ENCODE data around the gene ADPRH. TPM values are rescaled to one million over a fixed set of nuclear protein-coding genes. Genes with fewer than 3 reads are reported as not detected.
A peak's percentile ranks its signal among the peaks of the same experiment; 100 is the strongest.
"Not testable (repeated sequence)": the region's sequence is repeated elsewhere in the genome, so short reads cannot be mapped to it uniquely, and the experiment has no call there.

ADPRH gene
- total RNA-seq, 4 donors from 2014 or later, result 0.35 to 5.0 (median 1.4) TPM

DNA sequence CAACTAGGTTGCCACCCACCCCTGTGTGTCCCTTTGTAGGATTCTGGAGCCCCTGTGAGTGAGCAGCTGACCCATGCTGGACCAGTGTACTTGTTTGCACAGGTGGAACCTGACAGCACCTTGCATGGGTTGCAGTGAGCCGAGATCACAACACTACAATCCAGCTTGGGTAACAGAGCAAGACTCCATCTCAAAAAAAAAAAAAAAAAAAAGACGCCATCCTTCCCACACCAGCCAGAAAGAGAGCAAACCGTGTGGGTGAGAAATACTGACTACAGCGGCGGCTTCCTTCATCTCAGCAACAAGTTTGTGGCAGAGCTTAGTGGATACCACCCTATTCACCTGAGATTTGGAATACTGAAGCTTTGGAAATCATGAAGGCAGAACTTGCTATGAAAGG lies 19.1 kb upstream of the ADPRH start:
- Histone ChIP-seq H3K9me3 (no peaks in the 10 kb centered on the region), H3K27ac (peak overlapping the region in 1 of 4 donors; percentile 55), H3K4me1 (peaks cover 0 to 8% (median 3%) of the 10 kb centered on the region in 4 donors), H3K4me3 (no peak overlapping the region), H3K27me3 (no peaks in the 10 kb centered on the region), H3K36me3 (no peaks in the 10 kb centered on the region)
- no peak for TF ChIP-seq POLR2A (IDR thresholded peaks at IDR 0.05)
- TF ChIP-seq, protein P1, sequence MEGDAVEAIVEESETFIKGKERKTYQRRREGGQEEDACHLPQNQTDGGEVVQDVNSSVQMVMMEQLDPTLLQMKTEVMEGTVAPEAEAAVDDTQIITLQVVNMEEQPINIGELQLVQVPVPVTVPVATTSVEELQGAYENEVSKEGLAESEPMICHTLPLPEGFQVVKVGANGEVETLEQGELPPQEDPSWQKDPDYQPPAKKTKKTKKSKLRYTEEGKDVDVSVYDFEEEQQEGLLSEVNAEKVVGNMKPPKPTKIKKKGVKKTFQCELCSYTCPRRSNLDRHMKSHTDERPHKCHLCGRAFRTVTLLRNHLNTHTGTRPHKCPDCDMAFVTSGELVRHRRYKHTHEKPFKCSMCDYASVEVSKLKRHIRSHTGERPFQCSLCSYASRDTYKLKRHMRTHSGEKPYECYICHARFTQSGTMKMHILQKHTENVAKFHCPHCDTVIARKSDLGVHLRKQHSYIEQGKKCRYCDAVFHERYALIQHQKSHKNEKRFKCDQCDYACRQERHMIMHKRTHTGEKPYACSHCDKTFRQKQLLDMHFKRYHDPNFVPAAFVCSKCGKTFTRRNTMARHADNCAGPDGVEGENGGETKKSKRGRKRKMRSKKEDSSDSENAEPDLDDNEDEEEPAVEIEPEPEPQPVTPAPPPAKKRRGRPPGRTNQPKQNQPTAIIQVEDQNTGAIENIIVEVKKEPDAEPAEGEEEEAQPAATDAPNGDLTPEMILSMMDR (IDR thresholded peaks at IDR 0.05), result no peak
- DNase-seq, result no peak

DNA sequence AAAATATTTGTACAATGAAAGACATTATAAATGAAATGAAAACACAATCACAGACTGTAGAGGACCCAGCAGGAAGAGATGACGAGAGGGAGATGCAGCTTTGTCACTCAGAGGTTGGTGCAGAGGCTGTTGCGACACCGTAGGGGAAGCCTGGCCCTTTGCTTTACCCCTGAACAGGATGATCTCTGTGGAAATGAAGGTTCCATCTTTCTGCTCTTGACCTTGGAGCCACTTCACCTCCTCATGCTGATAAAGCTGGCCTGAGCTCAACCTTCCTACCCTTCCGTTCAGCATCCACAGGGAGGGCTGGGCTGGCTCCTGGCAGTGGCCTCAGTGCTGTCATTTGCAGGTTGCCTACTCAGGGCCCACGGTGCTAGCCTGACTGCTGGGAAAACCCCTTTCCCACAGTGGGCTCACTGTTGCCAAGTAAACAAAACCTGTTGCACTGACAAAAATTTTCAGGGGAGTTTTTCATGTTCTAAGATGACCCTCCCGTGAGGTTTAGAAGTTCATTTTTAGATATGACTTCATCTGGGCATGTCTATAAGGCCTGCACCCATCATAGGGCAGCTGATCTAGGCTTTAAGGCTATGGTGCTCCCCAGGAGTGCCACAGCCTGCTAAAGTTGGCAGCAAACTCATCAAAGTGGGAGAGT lies 16.9 kb upstream of the ADPRH start:
- no peaks in the 10 kb centered on the region for H3K27me3 ChIP-seq
- H3K27ac ChIP-seq, result peak overlapping the region in 2 of 4 donors; percentile 15 to 36
- peaks cover 0 to 6% (median 2%) of the 10 kb centered on the region in 4 donors for H3K4me1 ChIP-seq
- no peak overlapping the region for H3K4me3 ChIP-seq
- DNase-seq, result peak in 1 of 3 donors; percentile 31
- no peaks in the 10 kb centered on the region for H3K9me3 ChIP-seq
- no peaks in the 10 kb centered on the region for H3K36me3 ChIP-seq
- no peak for TF ChIP-seq POLR2A (IDR thresholded peaks at IDR 0.05)
- TF ChIP-seq, protein P1 (IDR thresholded peaks at IDR 0.05), result no peak

DNA sequence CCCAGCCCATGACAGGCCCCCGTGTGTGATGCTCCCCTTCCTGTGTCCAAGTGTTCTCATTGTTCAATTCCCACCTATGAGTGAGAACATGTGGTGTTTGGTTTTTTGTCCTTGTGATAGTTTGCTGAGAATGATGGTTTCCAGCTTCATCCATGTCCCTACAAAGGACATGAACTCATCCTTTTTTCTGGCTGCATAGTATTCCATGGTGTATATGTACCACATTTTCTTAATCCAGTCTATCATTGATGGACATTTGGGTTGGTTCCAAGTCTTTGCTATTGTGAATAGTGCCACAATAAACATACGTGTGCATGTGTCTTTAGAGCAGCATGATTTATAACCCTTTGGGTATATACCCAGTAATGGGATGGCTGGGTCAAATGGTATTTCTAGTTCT lies 16.0 kb upstream of the ADPRH start:
- not testable (repeated sequence) for H3K4me1 ChIP-seq, H3K36me3 ChIP-seq, H3K9me3 ChIP-seq, H3K4me3 ChIP-seq, H3K27ac ChIP-seq, DNase-seq, H3K27me3 ChIP-seq

DNA sequence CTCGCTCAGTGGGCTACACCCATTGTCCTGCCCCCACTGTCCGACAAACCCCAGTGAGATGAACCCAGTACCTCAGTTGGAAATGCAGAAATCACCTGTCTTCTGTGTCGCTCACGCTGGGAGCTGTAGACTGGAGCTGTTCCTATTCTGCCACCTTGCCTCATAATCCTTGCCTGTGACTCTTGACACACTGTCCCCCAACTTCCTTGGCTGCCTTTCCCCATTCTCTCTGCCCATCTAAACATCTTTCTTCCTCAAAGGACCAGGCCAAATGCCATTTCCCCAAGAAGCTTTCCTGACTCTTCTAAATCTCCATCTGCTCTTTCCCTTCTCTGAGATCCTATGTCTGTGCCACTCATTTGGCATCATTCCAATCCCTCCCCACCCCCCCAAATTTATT lies 10.1 kb upstream of the ADPRH start:
- Histone ChIP-seq H3K4me3 (no peak overlapping the region), H3K9me3 (no peaks in the 10 kb centered on the region), H3K27me3 (no peaks in the 10 kb centered on the region), H3K27ac (no peak overlapping the region), H3K36me3 (no peaks in the 10 kb centered on the region), H3K4me1 (no peaks in the 10 kb centered on the region)
- no peak for DNase-seq
- TF ChIP-seq, protein P1 (IDR thresholded peaks at IDR 0.05), result no peak
- TF ChIP-seq POLR2A (IDR thresholded peaks at IDR 0.05), result no peak

DNA sequence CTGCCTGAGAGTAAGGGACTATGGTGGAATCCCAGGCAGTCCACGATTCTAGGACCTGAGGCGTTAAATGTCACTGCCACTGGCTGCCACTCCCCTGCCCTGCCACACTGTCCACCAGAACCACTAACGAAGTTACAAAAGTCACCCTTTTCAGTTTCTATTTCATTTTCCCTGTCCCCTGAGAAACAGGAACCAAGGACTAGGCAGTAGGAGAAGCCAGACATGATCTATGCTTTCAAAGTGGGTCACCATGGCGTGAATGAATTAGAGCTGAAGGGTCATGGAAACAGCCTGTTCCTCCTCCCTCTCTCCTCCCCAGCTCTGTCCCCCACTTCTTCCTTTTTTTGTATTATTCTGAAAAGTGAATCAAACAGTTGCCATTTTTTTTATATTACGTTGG lies 9.1 kb upstream of the ADPRH start:
- Histone ChIP-seq H3K9me3 (no peaks in the 10 kb centered on the region), H3K27me3 (no peaks in the 10 kb centered on the region), H3K36me3 (no peaks in the 10 kb centered on the region), H3K4me3 (no peak overlapping the region), H3K4me1 (no peaks in the 10 kb centered on the region), H3K27ac (no peak overlapping the region)
- TF ChIP-seq, protein P1 (IDR thresholded peaks at IDR 0.05), result no peak
- TF ChIP-seq POLR2A (IDR thresholded peaks at IDR 0.05), result no peak
- DNase-seq, result no peak

DNA sequence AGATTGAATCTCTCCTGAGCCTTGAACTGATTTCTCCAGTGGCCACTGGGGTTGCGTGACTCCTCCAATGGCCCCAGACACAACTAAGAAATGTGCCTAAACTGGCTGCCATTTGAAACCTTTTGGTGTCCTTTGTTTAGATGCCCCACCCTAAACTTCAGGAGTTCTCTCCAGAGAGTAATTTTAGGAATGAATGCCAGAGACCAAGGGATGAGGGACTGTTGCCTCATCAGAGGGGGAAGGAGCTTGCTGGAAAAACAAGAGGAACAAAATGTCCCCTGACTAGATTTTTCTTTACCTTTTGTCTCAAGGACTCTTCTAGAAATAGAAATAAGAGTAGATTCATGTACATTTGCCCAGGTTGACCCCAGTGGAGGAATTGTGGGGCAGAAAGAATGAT lies 8.1 kb upstream of the ADPRH start:
- Histone ChIP-seq H3K27me3 (no peaks in the 10 kb centered on the region), H3K27ac (peak overlapping the region in 1 of 4 donors; percentile 35), H3K4me3 (no peak overlapping the region), H3K36me3 (no peaks in the 10 kb centered on the region), H3K9me3 (no peaks in the 10 kb centered on the region), H3K4me1 (no peaks in the 10 kb centered on the region)
- no peak for DNase-seq
- TF ChIP-seq POLR2A (IDR thresholded peaks at IDR 0.05), result no peak
- TF ChIP-seq, protein P1 (IDR thresholded peaks at IDR 0.05), result no peak
